ENCODE results near the gene KANK2. TPM values are rescaled to one million over a fixed set of nuclear protein-coding genes. Genes with fewer than 3 reads are reported as not detected.

The KANK2 gene
- total RNA-seq, 1 donor from 2014 or later, result 486 TPM

DNA sequence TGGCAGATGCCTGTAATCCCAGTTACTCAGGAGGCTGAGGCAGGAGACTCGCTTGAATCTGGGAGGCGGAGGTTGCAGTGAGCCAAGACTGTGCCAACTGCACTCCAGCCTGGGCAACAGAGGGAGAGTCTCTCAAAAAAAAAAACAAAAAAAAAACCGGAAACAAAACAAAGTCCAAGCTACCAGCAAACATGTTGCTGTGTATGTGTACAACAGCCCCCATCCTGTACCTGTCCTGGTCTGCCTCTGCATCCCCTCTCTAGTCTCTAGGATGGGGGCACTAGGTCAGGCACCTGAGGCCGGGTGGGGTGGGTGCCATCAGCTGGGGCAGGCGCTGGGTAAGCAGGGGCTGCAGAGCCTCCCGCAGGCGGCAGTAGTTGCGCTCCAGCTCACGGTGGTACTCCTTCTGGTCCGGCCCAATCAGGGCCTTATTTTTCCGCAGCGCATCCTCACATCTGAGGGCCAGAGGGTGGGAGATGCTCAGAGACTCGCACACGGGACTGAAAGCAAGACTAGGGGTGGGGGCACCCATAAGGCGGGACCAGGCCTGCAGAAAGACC, 2.8 kb upstream of the KANK2 start:
- Histone ChIP-seq H3K9me3 (no peaks in the 10 kb centered on the region), H3K4me3 (no peak overlapping the region), H3K4me1 (peaks cover 59% of the 10 kb centered on the region), H3K36me3 (no peaks in the 10 kb centered on the region), H3K27me3 (no peaks in the 10 kb centered on the region), H3K27ac (peak overlapping the region; percentile 91)
- intact Hi-C loops (cut with DNase I), result loop anchor here (10.0 kb wide), 1 partner anchor 165 kb away; no protein-coding TSS in a partner anchor
- no peak for TF ChIP-seq POLR2A (IDR thresholded peaks at IDR 0.05)
- no peak for TF ChIP-seq POLR2AphosphoS5 (IDR thresholded peaks at IDR 0.05; ENCODE audit: insufficient read depth in 1 of 2, low read depth in 1 of 2)
- TF ChIP-seq, protein P1, sequence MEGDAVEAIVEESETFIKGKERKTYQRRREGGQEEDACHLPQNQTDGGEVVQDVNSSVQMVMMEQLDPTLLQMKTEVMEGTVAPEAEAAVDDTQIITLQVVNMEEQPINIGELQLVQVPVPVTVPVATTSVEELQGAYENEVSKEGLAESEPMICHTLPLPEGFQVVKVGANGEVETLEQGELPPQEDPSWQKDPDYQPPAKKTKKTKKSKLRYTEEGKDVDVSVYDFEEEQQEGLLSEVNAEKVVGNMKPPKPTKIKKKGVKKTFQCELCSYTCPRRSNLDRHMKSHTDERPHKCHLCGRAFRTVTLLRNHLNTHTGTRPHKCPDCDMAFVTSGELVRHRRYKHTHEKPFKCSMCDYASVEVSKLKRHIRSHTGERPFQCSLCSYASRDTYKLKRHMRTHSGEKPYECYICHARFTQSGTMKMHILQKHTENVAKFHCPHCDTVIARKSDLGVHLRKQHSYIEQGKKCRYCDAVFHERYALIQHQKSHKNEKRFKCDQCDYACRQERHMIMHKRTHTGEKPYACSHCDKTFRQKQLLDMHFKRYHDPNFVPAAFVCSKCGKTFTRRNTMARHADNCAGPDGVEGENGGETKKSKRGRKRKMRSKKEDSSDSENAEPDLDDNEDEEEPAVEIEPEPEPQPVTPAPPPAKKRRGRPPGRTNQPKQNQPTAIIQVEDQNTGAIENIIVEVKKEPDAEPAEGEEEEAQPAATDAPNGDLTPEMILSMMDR (IDR thresholded peaks at IDR 0.05), result no peak
- no peak for DNase-seq (ENCODE audit: extremely low spot score in 2 of 2)

DNA sequence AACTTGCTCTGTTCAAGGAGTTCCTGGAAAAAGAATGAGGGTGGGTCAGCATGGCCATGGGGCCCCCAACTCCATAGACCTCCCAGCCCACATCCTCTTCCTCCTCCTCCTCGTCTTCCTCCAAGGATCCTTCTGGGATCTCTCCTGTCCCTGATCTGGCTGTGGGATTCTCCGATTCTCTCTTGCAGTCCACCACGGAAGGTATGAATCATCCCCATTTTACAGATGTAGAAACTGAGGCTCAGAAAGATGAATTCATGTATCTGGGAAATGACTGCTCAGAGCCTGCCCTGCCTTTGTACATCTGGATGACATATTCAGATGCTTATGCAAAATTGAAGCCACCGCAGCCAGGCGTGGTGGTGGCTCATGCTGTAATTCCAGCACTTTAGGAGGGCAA, 2.2 kb upstream of the KANK2 start:
- Histone ChIP-seq H3K9me3 (no peaks in the 10 kb centered on the region), H3K27me3 (no peaks in the 10 kb centered on the region), H3K4me1 (peaks cover 57% of the 10 kb centered on the region), H3K27ac (peak overlapping the region; percentile 91), H3K4me3 (no peak overlapping the region), H3K36me3 (no peaks in the 10 kb centered on the region)
- no peak for DNase-seq (ENCODE audit: extremely low spot score in 2 of 2)
- intact Hi-C loops (cut with DNase I), result no loop called here
- TF ChIP-seq POLR2AphosphoS5 (IDR thresholded peaks at IDR 0.05; ENCODE audit: insufficient read depth in 1 of 2, low read depth in 1 of 2) (no peak), POLR2A (IDR thresholded peaks at IDR 0.05) (no peak)
- TF ChIP-seq, protein P1 (IDR thresholded peaks at IDR 0.05), result no peak

DNA sequence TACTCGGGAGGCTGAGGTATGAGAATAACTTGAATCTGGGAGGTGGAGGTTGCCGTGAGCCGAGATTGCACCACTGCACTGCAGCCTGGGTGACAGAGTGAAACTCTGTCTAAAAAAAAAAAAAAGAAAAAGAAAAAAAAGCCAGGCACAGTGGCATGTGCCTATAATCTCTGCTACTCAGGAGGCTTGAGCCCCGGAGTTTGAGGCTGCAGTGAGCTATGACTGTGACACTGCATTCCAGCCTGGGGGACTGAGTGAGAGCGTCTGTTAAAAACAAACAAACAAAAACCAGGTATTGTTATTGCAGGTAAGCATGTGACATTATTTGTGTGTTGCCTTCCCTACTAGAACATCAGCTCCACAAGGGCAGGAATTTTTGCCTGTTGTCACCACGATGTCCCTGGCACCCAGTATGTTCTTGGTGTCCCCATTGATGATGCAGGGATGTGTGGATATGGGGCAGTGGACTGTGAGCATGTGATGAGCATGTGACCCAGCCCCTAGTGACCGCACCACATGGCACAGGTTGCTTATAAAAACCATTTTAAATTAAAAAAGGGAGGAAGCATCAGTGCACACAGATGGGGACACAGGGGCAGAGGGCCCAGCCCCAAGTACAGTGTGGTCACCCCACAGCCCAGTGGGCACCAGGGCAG, 1.6 kb upstream of the KANK2 start:
- Histone ChIP-seq H3K4me1 (peaks cover 56% of the 10 kb centered on the region), H3K9me3 (no peaks in the 10 kb centered on the region), H3K4me3 (no peak overlapping the region), H3K27ac (peak overlapping the region; percentile 91), H3K27me3 (no peaks in the 10 kb centered on the region), H3K36me3 (peaks cover 0 to 3% of the 10 kb centered on the region in 2 donors)
- TF ChIP-seq POLR2AphosphoS5 (IDR thresholded peaks at IDR 0.05; ENCODE audit: insufficient read depth in 1 of 2, low read depth in 1 of 2) (no peak), POLR2A (IDR thresholded peaks at IDR 0.05) (no peak)
- TF ChIP-seq, protein P1 (IDR thresholded peaks at IDR 0.05), result no peak
- intact Hi-C loops (cut with DNase I), result no loop called here
- DNase-seq (ENCODE audit: extremely low spot score in 2 of 2), result no peak

DNA sequence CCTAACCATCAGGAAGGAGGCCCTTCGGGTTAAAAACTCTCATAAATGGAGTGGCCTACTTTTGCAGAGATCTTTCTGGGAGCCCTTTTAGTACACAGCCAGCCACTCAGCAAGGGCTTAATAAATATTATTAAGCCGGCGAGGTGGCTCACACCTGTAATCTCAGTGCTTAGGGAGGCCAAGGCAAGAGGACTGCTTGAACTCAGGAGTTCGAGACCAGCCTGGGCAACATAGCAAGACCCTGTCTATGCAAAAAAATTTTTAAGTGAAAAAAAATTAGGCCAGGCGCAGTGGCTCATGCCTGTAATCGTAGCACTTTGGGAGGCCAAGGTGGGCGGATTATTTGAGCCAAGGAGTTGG, 810 bp upstream of the KANK2 start:
- intact Hi-C loops (cut with DNase I), result no loop called here

More for the DNA sequence above, 810 bp upstream of the KANK2 start:
- Histone ChIP-seq H3K27me3 (no peaks in the 10 kb centered on the region), H3K4me3 (peak overlapping the region; percentile 68 to 75), H3K27ac (peak overlapping the region; percentile 91), H3K4me1 (peaks cover 56% of the 10 kb centered on the region), H3K9me3 (no peaks in the 10 kb centered on the region), H3K36me3 (peaks cover 0 to 10% of the 10 kb centered on the region in 2 donors)
- TF ChIP-seq, protein P1 (IDR thresholded peaks at IDR 0.05), result no peak
- no peak for DNase-seq (ENCODE audit: extremely low spot score in 2 of 2)
